Breast epithelium (tissue), 3 donors: Measurements from ENCODE around the gene CCDC91.

Source experiments
- CTCF ChIP-seq, 3 donors: fragments of 450-650 bp; IDR thresholded peaks; one replicate each; pipeline ENCODE4 v1.5.1; 2016 to 2017; ENCODE audit warnings: antibody characterized with exemption in 3 of 3, mild to moderate bottlenecking in 3 of 3, moderate library complexity in 3 of 3
- POLR2A ChIP-seq: fragments of 450-650 bp; IDR thresholded peaks from one replicate; pipeline ENCODE4 v1.6.1; 2016; ENCODE audit warnings: antibody characterized with exemption, mild to moderate bottlenecking, moderate library complexity
- POLR2AphosphoS5 ChIP-seq, 3 donors: sonication (generic); formaldehyde crosslinking; IDR thresholded peaks; one replicate each; pipeline ENCODE4 v1.6.1; 2017; ENCODE audit warnings: antibody characterized with exemption in 3 of 3

- TF ChIP-seq POLR2AphosphoS5 (IDR thresholded peaks at IDR 0.05) (no peak), CTCF (IDR thresholded peaks at IDR 0.05) (no peak), POLR2A (no peak)
Measured at GRCh38 chr12:28427046-28427445, 236.8 kb downstream of the CCDC91 start.
